CD4-positive, alpha-beta T cell treated with Interleukin-2 at 100 ng/mL for 4 hours (primary cell): ENCODE measurements around the gene NDUFV3.
"Not testable (repeated sequence)": the region's sequence is repeated elsewhere in the genome, so short reads cannot be mapped to it uniquely, and the experiment has no call there.

Experiments
- DNase-seq: peaks from one replicate; pipeline ENCODE4 v3.0.0-alpha.2; 2020; ENCODE audit warnings: low spot score

Gene NDUFV3

DNA sequence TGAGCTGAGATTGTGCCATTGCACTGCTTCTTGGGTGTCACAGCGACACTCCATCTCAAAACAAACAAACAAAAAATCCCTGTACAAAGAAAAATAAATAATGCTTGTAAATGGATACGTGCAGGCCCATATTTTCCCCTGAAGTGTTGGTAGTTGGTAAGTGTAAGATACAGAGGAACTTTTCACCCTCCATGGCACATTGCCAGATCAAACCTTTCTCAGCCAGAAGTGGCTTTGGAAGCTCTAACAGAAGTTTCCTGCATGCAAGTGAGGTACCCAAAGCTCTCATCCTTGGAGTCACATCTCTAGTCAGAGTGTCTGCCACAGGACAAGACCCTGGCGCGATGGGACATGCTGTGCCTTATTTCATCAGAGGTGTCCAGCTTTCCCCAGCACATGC, 7.3 kb downstream of the NDUFV3 start:
- no peak for DNase-seq

GRCh38 chr21:42903817-42904216, 10.7 kb downstream of the NDUFV3 start:
- DNase-seq: no peak

GRCh38 chr21:42905195-42905594, 12.1 kb downstream of the NDUFV3 start:
- DNase-seq: no peak

DNA sequence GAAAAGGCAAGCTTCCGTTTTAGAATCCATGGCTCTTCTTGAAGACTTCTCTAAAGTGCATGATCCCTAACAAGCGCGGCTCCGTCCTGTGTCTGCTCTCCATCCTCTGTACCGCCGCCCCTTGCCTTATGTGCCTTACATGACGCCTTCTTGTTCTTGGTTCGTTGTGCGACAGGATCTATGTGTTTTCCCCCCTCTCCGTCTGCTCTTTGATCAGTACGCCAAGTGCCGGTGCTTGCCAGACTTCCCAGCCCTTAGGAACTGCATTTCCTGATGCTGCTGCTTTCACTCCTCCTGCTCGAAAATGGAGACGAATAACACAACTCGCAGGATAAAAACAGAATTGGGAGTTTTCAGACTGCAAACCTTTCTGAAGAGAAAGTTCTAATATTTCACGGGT, 13.1 kb downstream of the NDUFV3 start:
- DNase-seq: no peak

- DNase-seq: not testable (repeated sequence)
Observed at GRCh38 chr21:42908484-42908883, 15.4 kb downstream of the NDUFV3 start.

DNA sequence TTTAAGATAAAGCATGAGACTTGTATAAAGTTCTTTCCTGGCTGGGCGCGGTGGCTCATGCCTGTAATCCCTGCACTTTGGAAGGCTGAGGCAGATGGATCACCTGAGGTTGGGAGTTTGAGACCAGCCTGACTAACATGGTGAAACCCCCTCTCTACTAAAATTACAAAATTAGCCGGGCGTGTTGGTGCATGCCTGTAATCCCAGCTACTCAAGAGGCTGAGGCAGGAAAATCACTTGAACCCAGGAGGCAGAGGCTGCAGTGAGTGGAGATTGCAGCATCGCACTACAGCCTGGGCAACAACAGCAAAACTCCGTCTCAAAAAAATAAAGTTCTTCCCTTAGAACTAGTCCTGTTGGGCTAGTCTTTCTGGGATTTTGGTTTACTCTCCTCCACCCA, 18.8 kb downstream of the NDUFV3 start:
- DNase-seq: not testable (repeated sequence)

DNA sequence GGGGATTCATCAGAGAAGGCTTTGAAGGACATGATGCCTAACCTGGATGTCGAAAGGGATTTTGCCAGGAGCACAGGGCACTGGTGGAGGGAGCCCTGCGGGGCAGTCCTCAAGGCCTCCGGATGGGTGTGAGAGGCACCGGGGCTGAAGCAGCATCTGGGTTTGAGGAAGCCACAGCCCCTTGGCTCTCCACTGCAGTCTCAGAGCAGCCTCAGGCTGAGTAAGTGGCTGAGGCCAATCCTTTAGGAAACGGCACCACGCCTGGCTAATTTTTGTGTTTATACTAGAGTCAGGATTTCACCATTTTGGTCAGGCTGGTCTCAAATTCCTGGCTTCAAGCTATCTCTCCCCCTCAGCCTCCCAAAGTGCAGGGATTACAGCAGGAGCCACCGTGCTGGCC, 20.4 kb downstream of the NDUFV3 start:
- DNase-seq: no peak

GRCh38 chr21:42918291-42918690, 25.2 kb downstream of the NDUFV3 start:
- DNase-seq: no peak

DNA sequence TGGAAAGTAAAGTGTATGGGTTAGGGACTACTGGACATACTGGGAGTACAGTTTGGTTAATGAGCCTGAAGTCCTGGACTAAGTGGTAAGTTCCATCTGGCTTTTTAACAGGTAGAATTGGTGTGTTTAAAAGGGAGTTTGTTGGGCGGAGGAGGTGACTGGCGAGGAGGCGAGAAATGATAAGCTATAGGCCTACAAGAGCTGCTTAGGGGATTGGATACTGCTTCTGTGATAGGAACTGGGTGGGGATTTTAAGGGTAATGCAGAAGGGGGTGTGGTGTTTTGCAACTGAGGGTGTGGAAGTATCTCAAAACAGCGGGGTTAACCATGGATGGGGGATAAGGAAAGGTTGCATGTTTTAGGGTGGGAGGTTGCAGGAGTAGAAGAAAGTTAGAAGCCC, 28.8 kb downstream of the NDUFV3 start:
- DNase-seq: no peak

DNA sequence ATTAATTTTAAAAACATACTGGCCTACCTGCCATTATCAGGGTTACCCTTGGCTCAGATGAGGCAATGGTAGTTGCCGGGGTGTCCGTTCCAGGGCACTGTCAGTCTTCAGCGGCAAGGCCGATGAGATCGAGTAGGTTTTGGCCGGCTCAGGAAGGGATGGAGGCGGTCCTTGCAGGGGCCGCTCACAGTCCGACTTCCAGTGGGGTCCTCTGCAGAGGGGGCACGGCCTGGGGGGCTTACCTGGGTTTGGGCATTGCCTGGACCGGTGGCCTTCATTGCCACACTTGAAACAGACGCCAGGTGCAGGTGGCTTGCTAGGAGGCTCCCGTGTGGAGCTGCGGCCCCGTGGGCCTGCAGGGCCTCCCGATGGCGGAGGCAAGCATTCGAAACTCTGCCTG, 29.8 kb downstream of the NDUFV3 start:
- DNase-seq: no peak

DNA sequence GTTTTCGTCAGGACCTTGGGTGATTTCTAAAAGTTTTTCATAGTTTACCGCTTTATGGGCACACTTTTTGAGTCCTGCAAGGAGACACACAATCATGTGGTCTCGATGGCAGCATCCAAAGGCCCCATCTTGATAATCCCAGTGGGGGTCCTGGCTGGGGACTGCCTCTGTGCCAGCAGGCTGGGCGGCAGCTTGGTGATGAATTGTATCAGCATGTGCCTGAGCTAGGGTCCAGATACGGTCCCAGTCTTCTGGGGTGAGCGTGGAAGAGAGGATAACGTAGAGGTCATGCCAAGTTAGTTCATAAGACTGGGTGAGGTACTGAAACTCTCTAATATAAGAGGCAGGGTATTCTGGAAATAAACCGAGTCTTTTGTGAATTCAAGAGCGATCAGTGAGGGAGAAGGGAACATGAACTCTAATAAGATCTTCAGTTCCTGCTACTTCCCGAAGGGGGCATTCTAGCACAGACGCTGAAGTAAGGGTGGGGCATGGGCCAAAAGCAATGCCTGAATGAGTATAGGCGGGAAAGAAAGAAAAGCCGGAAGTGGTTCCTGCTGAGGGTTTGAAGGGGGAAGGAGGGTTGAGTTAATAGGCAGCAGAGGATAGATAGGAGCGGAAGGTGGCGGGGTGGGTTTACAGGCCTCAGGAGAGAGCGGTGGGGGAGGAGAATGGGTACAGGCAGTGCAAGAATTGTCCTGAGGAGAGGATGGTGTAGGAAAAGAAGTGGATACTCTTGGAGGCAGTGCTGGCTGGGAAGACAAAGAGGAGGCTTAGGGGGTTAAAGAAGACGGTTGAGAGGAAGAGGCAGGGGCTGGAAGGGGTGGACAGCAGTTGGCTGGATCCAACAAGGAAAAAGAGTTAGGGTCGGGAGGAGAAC, 30.7 kb downstream of the NDUFV3 start:
- peak; percentile 74 for DNase-seq

GRCh38 chr21:42924433-42924751, 31.3 kb downstream of the NDUFV3 start:
- DNase-seq: no peak

DNA sequence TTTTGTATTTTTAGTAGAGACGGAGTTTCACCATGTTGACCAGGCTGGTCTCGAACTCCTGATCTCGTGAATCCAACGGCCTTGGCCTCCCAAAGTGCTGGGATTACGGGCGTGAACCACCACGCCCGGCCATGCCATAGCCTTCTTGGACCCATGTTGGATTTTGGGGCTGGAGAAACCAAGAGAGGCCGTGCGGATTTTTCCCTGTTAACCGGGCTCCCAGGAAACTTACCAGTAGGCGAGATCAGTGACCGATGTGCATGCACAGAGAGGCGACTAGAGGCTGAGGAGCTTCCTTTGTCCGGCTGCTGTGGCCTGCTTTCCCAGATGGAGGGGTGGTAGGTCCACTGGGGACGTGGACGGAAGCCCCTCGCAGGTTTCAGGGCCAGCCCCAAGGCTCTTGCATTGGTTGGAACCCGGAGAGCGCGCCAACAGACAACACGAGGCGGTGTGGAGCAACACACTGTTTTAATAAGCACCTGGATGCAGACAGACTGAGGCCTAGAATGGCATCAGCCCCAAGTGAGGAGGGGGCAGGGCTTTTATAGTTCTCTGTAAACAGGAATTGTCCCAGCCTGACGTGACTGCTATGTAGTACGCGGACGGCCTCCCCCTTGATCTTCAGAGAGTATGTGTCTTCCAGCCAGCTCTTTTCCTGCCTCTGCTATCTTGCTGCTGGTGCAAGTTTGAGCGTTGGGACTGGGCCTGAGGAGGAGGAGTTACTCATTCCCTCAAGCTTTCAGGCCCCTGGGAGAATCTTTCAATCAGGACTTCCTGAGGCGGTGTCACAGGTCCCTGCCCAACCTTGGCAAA, 32.2 kb downstream of the NDUFV3 start, which contains the start of gene ERVH48-1:
TSS of gene ERVH48-1 (minus strand) at position 517 of the 813 bp plus-strand sequence. CDS start 6,624 bp downstream, outside the sequence.
- DNase-seq: no peak

DNA sequence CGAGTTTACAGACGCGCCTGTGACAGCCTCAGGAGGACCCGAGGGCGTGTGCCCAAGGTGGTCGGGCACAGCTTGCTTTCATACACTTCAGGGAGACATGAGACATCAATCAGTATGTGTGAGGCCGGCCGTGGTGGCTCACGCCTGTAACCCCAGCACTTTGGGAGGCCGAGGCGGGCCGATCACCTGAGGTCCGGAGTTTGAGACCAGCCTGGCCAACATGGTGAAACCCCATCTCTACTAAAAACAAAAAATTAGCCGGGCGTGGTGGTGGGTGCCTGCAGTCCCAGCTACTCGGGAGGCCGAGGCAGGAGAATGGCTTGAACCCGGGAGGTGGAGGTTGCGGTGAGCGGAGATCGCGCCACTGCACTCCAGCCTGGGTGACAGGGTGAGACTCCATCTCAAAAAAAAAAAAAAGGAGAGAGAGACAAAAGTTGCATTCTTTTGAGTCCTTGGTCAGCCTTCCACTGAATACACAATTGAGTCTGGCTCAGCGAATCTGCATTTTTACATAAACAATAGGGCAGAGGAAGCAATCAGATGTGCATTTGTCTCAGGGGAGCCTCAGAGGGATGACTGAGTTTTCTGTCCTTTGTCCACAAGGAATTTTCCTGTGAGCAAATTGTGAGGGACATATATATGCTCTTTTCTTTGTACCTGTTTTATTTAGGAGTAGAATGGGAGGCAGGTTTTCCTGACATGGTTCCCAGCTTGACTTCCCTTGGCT, 34.5 kb downstream of the NDUFV3 start:
- not testable (repeated sequence) for DNase-seq

GRCh38 chr21:42929969-42930368, 36.9 kb downstream of the NDUFV3 start:
- no peak for DNase-seq

GRCh38 chr21:42931560-42932235, 38.6 kb downstream of the NDUFV3 start:
- no peak for DNase-seq

GRCh38 chr21:42932378-42933136, 39.4 kb downstream of the NDUFV3 start:
- not testable (repeated sequence) for DNase-seq

GRCh38 chr21:42933137-42933970, 40.2 kb downstream of the NDUFV3 start:
- DNase-seq: not testable (repeated sequence)

DNA sequence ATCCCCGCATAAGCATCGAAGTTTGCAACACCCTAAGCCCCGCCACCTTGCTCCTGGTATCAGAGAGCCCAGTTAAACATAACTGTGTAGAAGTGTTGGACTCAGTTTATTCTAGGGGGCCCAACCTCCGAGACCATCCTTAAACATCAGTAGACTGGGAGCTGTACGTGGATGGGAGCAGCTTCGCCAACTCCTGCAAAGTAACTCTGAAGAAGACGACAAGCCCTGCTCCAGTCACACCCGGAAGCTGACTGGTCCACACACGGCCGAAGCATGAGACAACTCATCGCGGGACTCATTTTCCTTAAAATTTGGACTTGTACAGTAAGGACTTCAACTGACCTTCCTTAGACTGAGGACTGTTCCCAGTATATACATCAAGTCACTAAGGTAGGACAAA, 40.9 kb downstream of the NDUFV3 start:
- not testable (repeated sequence) for DNase-seq

DNA sequence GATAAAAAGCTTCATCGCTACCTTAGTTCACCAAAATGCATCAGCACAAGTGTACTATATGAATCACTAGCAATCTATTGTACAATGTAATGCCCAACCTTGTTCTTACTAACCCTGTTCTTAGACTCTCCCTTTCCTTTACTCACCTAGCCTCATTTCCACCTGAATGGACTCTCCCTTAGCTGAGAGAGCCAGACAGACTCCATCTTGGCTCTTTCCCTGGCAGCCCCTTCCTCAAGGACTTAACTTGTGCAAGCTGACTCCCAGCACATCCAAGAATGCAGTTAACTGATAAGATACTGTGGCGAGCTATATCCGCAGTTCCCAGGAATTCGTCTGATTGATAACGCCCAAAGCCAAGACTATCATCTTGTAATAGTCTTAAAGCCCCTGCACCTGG, 43.3 kb downstream of the NDUFV3 start:
- DNase-seq: not testable (repeated sequence)
